ENCODE results near the gene TFE3.

TFE3 gene

DNA sequence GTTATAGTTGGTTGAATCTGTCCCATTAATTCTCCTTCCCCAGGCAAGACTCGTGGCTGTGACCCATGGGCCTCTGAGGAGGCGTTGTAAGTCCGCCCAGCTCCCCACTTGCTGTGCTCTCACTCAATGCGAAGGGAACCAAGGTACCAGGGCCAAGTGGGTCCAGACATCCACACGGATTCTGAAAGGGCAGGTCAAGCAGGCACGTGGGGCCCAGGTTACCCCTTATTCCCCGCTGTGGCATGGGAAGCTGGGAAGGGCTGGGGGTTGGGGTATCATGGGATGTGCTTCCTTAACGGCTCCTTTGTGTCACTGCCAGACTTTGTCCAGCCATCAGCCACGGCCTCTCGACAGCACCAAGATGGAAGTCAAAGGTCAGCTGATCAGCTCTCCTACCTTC is 18.8 kb upstream of the TFE3 start:
- DNase-seq (ENCODE audit: low read depth in 1 of 2, low spot score in 1 of 2) = no peak

- no peak for DNase-seq (ENCODE audit: low read depth in 1 of 2, low spot score in 1 of 2)
Measured at GRCh38 chrX:49061490-49061889, 18.3 kb upstream of the TFE3 start.

GRCh38 chrX:49060914-49061313 is 17.8 kb upstream of the TFE3 start:
- no peak for DNase-seq (ENCODE audit: low read depth in 1 of 2, low spot score in 1 of 2)

- DNase-seq (ENCODE audit: low read depth in 1 of 2, low spot score in 1 of 2) = no peak
Measured at GRCh38 chrX:49059681-49060085, 16.5 kb upstream of the TFE3 start.

DNA sequence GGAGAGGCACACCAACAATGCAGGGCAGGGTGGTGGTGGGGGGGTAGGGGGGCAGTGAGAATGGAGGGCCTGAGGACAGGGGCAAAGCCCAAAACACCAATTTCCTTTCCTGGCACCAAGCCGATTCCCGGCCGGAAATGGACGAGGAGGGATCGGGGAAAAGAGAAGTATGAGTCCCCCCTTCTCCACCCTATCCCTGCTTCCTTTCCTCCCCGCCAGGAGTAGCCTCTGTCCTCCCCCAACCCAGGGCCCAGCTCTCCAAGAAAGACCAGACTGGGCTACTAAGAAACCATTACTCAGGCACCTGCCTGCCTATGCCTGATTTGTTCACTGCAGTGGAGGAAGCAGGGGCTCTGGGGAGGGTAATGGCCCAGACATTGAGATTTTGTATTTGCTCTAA is 16.0 kb upstream of the TFE3 start:
- no peak for DNase-seq (ENCODE audit: low read depth in 1 of 2, low spot score in 1 of 2)

GRCh38 chrX:49058794-49059193 is 15.6 kb upstream of the TFE3 start, which contains the start of gene CCDC120:
TSS of gene CCDC120 (plus strand) at chrX:49058999. CDS start at chrX:49062042, 3,043 bp downstream.
- no peak for DNase-seq (ENCODE audit: low read depth in 1 of 2, low spot score in 1 of 2)

DNA sequence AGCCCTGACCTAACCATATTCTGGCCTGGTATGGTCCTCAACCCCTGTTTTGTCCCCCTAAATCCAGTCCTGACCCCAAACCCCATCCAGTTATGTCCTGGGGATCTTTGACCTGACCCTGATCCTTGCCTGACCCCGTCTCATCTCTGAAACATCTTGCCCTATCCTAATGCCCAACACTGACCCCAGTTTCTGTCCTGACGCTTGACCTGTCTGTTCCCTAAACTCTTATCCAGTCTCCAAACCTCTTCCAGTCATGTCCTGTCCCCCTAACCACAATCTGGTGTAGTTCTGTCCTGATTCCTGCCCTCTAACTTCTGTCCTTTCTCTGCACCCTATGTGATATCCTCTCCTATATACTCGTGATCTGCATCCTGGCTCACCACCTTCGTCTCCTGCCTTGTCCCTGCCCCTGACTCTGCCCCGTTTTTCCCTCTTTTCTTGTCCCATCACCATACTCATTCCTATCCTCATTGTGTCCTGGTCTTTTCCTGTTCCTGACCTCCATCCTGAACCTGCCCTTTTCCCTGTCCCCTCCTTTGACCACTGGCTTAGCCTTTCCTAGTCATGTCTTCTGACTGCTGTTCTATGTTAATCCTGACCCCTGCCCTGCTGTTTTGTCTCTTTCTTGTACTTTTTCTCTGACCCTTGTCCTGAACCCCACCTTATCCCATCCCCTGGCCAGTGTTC is 11.1 kb upstream of the TFE3 start:
- DNase-seq (ENCODE audit: low read depth in 1 of 2, low spot score in 1 of 2) = no peak

DNA sequence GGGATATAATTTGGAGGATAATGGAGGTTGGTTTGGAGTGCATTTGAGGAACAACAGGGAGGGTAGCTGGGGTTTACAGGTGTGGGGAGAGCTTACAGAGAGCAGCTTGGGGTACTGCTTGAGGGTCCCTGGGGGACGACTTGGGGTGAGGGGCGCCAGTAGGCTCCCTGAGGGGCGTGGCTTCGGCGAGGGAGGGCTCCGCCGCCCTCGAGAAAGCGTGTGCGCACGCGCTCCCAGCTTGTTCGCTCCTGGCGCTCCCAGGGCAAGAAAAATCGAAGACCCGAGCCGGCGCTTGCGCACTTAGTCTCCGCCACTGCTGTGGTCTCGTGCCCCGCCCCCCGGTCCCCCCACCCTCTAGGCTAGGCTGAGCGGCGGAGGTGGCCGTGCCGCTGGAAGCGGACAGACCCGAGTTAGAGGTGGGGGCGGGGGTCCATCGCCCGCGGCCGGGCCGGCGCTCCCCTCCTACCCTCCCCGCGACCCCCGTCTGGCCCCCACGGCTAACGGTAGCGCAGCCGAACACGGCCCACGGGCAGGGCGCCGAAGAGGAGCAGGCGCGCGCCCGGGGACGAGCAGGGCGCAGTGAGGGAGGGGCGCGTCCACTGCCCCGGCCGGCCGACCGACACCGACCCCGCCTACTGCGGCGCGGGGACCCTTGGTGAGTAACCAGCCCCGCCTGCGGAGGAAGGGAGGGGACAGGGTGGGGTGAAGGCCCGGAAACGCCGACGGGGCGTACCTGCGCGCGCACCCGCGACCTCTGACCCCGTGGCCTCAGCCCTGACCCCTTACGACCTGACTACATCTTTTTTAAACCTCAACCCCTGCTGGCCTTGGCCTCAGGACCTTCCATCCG is 10.3 kb upstream of the TFE3 start:
- peak; percentile 39 to 40 for DNase-seq (ENCODE audit: low read depth in 1 of 2, low spot score in 1 of 2)

DNA sequence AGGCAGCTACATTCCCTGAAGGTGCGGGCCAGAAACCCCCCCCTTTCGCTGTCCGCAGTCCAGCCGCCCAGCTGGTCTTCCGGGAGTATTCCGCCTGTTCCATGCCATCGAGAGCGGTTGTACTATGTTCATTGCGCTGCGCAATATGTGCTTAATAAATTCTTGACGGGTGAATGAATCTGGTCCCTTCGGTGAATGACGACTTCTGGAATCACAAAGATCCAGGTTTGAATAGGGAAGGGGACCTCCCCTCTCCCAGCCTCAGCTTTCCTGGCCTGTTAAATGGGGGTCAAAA is 777 bp upstream of the TFE3 start:
- DNase-seq (ENCODE audit: low read depth in 1 of 2, low spot score in 1 of 2) = no peak

GRCh38 chrX:49042581-49043219 is 457 bp downstream of the TFE3 start:
- DNase-seq (ENCODE audit: low read depth in 1 of 2, low spot score in 1 of 2) = no peak

DNA sequence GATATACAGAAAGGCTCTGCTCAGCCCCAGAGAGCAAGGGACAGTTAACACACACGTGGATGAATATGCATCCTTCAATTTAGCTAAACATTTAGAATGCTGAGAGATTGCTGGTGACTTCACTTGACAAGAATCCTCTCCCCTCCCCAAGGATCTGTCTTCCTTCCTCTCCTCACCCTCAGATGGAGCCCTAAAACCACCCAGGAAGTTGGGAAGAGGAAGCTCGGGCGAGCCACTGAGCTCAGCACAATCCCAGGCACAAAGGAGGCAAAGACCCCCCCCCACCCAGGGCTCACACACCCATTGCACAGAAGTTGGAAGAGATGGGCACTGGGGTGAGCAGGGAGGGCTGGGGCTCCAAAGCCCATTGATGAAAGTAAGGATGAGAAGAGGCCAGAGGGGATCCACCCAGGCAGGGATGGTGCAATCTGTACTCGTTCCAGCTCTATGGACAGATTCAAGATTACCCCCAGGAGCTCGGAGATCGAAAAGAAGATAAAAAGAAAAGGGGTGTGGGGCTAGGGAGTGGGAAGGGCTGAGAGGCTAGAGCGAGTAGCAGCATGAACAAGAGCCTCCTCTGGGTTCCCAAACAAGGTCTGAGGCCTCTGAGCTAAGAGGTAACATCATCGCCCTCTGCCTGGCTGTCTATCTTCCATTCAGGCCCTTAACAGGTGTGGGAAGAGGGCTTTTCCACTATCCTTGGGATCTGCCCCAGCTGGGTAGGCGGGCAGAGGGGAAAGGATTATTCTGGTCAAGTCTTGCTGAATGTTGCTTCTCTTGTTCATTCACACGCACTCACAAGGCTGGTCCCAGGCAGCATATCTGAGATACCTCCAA is 1.2 kb downstream of the TFE3 start:
- DNase-seq (ENCODE audit: low read depth in 1 of 2, low spot score in 1 of 2) = no peak

DNA sequence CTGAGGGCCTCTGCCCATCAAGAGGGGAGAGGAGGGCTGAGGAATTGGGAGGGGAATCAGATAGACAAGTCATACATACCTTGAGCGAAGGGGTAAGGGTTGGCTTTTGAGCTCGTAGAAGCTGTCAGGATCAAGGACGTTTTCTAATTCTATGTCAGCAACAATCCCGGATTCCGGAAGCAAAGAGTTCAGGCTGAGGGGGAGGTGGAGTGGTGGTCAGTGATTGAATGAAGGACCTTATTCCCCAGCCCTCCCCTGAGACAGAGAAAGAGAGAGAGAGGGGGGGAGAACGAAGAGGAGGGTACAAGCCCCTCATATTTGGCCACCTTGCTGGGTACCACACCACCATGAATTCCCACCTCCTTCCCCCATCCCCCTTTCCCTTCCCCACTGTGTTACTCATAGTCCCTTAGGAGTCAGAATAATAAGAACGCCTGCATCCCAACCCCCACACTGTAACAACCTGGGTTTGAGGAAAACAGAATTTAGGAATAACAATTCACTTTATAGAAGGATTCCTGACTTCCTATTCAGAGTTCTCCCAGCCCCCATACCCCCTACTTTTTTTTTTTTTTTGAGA is 2.7 kb downstream of the TFE3 start:
- DNase-seq (ENCODE audit: low read depth in 1 of 2, low spot score in 1 of 2) = no peak

DNA sequence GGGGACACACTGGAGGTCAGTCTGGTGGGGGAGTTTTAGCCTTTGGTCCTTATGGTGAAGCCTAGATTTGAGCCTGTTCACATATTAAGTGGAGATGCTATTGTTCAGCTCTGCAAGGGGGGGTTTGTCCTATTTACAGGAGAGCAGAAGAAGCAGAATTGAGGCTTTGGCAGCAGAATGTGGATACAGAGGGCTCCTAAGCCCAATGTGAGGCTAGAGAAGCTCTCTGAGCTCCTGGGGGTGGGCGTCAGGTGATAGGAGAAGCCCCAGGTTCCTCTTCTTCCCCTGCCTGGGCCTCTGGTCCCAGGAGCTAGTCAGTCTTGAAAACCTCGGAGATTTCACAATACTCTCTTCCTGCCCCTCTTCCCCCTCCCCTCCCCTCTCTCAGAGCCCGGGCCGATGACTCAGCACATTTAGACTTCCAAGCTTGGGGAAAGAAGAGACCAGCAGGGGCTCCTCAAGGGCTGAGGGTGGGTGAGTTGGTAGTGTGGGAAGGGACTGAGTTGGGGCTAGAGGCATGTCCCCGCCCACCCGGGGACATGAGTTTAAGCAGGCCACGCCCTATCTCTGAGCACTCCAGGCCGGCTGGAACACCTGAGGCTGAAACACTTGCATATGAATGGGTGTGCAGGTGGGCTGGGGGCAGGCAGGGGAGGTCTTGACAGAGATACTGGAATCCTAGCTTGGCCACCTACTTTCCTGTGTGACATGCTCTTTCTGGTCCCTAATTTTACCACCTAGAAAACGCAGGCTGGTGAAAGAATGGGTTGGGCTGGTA is 3.4 kb downstream of the TFE3 start:
- DNase-seq (ENCODE audit: low read depth in 1 of 2, low spot score in 1 of 2) = peak in 1 of 2 donors; percentile 31

DNA sequence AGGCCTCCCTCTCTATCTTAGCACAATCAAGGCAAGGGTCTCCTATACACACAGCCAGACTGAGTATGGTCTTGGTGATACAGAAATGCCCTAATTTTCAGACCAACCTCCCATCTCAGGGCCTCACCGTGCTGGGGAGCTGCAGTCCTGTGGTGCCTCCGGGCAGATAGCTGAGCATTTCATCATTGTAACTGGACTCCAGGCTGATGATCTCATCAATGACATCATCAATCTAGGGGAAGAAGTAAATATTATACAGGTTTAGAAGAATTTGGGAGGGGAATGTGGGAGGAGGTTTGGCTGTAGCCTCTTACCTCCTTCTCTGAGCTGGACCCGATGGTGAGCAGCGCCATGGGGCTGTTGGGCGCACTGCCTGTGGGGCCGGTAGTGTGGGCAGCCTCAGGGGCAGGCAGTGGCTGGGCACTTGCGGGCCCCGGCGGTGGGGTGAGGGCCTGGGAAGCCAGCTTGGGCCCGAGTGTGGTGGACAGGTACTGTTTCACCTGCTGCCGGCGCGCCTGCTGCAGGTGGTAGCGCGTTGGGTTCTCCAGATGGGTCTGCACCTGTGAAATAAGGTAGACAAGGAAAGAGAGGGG is 5.2 kb downstream of the TFE3 start:
- DNase-seq (ENCODE audit: low read depth in 1 of 2, low spot score in 1 of 2) = no peak

DNA sequence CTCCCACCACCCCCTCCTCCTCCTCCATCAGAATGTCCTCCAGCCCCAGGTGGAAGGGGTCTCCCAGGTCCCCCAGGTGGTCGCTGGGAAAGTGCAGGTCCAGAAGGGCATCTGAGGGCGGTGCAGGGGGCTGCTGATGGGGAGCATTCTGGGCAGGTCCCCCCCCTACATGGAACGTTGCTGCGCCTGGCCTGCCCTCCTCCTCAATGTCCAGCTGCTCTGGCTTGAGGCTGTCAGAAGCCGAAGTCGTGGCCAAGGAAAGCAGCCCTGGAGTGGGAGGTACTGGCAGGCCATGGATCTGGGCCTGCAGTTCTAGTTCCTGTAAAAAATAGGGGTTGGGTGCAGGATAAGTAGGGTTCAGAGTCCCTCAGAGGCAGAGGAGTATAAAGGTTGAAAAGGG is 12.9 kb downstream of the TFE3 start:
- no peak for DNase-seq (ENCODE audit: low read depth in 1 of 2, low spot score in 1 of 2)

DNA sequence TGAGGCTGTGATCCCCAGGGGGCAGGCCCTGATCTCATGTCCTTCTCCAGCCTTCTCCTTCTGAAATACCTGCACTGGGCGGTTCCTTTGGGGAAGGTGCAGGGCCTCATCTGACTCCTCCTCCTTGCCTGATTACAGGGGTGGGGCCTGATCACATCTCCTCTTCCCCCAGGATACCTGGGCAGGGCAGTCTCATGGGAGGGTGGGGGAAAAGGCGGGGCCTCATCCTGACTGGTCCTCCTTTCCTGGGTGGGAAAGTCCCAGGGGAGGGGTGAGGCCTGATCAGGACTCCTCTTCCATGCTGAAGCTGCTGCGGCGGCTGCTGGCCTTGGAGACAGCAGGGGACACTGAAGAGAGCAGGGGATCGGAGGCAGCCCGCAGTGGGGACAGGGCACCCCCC is 13.3 kb downstream of the TFE3 start:
- no peak for DNase-seq (ENCODE audit: low read depth in 1 of 2, low spot score in 1 of 2)

DNA sequence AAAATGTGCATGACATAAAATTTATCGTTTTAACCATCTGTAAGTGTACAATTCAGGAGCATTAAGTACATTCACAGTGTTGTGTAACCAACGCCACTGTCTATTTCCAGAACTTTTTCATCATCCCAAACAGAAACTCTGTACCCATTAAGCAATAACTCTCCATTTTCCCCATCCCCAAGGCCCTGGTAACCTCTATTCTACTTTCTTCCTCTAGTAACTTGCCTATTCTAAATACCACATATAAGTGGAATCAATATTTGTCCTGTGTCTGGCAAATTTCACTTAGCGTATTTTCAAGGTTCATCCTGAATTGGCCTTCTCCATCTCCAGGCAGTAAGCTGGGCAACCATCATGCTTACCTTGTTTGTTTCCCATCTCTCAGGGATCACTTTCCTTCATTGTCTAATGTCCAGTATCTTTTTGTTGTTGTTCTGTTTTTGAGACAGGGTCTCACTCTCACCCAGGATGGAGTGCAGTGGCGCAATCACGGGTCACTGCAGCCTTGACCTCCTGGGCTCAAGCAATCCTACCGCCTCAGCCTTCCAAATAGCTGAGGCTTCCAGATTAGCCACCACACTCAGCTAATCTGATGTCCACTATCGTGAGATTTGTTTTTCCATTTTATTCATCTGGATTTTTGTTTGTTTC is 23.4 kb downstream of the TFE3 start:
- no peak for DNase-seq (ENCODE audit: low read depth in 1 of 2, low spot score in 1 of 2)

DNA sequence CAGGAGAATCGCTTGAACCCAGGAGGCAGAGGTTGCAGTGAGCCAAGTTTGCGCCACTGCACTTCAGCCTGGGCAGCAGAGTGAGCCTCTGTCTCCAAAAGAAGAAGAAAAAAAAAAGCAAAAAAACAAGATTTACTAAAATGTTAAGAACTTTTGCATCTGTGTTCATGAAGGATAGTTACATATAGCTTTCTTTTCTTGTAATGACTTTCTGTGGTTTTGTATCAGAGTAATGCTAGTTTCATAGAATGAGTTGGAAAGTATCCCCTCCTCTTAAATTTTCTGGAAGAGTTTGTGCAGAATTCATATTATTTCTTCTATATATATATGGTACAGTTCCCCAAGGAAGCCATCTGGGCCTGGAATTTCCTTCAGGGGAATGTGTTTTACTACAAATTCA is 24.1 kb downstream of the TFE3 start:
- DNase-seq (ENCODE audit: low read depth in 1 of 2, low spot score in 1 of 2) = no peak

DNA sequence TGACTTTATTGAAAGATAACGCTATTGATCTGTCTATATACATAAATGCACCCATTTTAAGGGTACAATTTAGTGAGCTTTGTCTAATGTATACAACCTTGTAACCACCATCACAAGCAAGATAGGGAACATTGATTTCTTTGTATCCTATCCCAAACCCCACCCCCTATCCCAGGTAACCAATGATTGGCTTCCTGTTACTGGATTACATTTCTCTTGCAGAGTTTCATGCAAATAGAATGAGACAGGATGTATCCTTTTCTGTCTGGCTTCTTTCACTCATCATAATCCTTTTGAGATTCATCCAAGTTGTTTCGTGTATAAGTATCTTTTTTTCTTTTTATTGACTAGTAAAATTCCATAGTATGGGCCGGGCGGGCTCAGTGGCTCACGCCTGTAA is 39.5 kb downstream of the TFE3 start:
- DNase-seq (ENCODE audit: low read depth in 1 of 2, low spot score in 1 of 2) = no peak
